ENCODE data around the gene HOXA5.

The HOXA5 gene

DNA sequence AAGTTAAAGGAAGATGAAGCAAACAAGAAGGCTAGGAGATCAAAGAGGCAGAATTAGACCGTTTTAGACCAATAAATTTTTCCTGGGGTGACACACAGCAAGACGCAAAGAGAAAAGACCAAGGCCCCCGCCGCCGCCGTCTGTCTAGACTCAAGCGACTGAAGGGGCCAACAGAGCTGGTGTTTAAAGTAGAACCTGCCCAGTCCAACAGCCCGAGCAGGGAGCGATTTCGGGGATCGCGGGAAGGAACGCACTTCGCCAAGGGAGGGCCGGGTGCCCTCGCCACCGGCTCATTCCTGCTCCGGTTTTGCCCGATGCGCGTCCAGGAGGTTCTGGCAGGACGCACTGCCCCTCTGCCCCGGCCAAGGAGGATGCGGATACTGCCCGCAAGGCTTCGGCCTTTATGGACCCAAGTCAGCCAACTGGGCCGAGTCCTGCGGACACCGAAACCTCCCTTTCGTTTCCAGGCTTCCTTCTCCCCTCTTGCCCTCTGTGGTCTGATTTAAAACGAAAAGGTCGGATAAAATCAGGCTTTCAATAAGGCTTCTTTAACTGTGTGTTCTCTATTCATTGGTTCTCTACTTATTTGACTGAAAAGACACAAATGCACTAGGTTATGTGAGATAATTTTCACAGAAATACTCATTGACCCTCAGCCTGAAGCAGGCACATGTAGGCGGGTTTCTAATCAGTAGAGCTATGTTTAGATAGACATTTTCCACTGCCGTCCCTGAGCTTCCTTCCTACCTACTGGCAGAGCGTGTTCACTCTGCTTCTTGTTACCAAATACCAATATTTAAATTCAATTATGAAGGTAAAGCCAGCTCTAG lies 15.2 kb upstream of the HOXA5 start:
- DNase-seq, result no peak

DNA sequence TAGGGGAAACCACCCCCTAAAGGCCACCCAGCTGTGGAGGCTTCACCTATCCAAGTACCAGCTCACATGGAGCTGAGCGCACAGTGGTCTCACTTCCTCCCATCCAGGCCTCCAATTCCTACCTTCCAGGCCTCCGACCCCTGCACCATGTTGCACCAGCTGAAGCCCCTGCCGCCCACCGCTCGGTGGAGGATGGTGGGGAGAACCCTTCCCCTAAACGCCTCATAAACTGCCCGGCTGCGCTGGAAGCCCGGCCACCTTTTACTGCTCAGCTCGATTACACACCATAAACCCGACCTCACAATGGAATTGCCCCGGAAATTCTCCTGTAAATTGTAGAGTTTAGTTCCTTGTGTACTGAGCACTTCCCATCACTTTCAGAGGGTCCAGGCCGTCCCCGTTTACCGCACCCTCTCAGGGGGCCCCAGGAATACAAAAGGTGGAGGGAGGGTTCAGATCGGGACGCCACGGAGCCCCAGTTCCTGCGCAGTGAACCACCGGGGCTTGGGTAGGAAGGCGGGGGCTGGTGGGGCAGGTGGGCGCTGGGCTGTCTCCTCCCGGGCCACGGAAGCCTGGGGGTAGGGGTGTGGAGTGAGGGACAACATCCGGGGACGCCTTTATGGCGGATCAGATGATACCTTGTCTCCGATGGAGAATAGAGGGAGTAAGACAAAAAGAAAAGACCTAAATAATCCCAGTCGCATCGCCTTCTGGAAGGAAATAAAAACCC lies 14.4 kb upstream of the HOXA5 start:
- DNase-seq, result no peak

DNA sequence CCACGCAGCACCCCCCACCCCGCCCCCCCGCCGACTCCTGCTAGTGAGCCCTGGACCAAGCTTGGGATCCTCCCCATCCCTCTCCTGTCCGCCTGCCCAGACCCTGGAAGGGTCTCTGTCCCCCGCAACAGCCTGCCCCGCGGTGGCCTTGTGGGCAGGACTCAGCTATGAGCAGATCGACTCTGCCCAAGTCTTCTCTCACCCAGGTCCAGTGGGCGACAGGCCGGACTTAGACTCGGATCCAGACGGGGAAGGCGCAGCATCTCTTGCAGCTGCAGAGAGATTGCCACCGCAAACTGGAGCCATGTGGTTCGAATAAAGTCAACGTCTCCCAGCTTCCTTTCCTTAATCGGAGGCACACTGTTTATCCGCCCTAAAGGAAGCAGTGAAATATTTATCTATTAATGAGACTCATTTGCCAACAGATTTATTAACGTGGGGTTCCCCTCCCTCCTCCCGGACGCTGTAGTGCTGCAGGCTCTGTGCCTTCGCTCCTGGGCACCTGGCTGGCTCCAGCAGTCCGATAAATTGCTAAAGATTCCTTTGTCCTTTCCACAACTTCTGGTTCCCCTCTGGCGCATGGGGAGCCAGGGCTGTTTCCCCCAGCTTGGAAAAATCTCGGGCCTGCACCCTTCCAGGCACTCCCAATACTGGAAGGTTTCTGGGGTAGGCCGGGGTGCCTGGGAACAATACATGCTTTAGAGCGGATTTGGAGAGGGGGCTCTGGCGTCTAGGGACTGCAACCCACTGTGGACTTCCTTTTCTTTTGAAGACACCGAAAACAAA lies 13.6 kb upstream of the HOXA5 start:
- DNase-seq, result no peak

DNA sequence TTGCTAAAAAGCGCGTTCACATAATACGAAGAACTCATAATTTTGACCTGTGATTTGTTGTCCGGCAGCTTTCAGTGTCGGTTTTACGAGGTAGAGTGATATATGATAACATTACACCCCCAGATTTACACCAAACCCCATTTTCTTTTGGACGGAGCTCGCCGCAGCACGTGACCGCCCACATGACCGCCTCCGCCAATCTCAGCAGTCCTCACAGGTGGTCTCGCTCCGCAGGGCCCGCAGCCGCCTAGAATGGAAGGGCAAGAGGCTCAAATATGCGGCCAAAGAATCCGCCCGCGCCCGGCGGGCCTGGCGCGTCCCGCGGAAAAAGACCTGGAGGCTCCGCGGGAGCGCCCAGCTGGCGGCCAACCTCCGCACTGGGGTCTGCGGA lies 13.0 kb upstream of the HOXA5 start, which contains the start of gene HOXA7:
HOXA7 (minus strand) TSS at position 168 of the 391 bp plus-strand sequence; CDS start at position 38, 130 bp downstream.
- DNase-seq, result no peak

DNA sequence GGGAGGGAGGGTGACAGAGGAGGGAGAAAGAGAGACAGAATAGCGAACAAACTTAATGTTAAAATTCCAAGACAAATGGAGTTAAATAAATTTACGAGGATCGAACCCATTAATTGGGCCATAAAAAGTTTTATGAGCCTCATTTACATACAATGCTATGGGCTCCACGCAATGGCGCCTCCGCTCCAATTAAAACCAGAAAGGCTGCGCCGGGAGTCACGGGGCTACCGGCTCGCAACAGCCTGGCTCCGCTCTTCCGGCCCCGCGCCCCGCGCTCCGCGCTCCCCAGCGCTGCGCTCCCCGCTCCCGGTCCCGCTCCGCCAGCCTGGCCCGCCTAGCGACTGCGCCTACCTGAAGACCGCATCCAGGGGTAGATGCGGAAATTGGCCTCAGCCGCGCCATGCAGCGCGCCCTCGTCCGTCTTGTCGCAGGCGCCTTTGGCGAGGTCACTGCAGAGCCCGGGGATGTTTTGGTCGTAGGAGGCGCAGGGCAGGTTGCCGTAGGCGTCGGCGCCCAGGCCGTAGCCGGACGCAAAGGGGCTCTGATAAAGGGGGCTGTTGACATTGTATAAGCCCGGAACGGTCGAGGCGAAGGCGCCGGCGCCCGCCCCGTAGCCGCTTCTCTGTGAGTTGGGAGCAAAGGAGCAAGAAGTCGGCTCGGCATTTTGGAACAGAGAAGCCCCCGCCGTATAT lies 12.5 kb upstream of the HOXA5 start:
- no peak for DNase-seq

DNA sequence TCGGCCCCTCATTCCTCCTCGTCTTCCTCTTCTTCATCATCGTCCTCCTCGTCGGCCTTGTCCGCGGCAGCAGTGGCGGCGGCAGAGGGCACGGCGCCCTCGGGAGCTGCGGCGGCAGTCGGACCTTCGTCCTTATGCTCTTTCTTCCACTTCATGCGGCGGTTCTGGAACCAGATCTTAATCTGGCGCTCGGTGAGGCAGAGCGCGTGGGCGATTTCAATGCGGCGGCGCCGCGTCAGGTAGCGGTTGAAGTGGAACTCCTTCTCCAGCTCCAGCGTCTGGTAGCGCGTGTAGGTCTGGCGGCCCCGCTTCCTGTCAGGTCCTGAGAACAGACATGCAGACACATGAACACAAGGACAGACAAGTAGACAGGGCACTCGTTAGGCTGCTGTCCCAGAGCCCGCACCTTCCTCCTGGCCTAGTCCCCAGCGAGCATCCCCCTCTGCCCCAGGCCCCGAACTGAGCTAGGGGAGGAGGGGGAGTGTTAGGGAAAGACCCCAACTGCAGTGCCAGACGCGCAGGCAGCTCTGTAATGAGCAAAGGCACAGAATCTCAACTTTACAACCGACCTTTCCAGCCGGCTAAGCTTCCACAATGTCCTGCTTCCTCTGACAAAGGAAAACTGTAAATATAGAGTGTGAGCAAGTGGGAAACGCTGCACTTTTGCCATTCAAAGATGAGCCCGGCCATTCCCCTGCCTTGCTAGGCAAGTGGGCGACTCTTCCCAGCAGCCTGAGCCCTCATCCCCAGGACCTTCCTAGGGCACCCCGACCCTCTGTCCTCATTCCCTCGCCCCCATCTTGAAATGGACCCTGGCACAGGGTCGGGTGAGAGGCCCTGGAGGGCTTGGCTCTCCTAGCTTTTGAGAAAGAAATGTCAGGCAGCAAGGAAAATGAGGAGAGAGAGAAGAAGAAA lies 11.7 kb upstream of the HOXA5 start:
- no peak for DNase-seq

DNA sequence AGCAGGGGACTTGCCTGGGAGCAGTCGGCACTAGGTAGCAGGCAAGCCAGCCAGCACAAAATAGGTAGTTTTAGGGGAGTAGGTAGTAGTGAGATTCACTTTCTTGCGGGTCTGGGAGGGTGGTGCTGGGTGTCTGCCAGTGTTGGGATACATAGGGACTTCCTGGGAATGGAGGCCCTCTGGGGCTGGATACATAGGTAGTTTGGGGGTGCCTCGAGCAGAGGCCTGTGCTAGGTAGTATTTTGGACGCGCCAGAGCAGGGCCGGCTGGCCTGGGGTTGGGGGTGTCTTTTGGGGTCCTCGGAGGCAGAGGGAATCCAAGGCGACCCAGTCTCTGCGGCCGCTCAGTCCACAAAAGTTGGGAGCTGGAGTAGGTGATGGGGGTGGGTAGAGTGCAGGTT lies 10.9 kb upstream of the HOXA5 start:
- no peak for DNase-seq

DNA sequence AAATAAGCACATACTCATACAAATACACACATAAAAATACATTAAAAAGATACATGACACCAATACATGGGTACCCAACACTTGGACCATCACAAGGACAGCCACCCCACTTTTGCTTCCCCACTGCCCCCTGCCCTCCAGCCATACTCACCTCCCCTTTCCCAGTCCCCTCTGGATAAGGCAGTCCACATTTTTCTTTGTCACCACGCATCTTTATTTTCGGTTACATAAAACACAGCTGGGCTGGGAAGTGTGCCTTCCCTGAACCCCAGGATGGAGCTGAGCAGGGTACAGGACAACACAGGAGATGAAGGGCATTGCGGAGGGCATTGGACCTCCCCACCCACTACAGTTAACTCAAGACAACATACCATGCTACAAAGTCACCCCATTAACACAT lies 10.0 kb upstream of the HOXA5 start:
- no peak for DNase-seq

DNA sequence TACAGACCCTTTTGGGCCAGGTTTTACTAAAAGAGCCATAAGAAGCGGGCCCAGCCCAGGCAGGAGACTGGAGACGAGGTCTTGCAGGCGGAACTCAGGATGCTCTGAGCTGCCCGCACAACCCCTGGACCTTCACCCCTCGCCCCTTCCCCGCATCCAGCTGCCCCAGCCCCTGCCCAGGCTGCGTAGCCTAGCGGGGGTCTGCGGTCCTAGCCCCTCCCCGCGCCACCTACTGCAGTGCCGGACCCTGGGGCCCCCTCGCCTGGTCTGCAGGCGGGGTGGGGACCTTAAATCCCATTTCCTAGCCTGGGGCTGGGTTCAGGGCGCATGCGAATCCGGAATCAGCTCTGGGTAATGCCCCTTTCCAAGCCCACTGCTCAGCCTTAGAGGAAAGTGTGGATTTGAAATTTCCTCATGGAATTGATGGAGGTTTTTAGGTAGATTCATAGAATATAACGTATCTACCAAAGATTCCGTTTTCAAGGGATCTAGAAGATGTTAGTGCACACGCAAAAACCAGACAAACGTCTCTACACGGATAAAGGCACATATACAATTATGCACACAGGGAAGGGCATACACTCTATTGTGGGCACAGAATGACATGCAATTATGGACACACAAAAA lies 9.4 kb upstream of the HOXA5 start:
- DNase-seq, result no peak

DNA sequence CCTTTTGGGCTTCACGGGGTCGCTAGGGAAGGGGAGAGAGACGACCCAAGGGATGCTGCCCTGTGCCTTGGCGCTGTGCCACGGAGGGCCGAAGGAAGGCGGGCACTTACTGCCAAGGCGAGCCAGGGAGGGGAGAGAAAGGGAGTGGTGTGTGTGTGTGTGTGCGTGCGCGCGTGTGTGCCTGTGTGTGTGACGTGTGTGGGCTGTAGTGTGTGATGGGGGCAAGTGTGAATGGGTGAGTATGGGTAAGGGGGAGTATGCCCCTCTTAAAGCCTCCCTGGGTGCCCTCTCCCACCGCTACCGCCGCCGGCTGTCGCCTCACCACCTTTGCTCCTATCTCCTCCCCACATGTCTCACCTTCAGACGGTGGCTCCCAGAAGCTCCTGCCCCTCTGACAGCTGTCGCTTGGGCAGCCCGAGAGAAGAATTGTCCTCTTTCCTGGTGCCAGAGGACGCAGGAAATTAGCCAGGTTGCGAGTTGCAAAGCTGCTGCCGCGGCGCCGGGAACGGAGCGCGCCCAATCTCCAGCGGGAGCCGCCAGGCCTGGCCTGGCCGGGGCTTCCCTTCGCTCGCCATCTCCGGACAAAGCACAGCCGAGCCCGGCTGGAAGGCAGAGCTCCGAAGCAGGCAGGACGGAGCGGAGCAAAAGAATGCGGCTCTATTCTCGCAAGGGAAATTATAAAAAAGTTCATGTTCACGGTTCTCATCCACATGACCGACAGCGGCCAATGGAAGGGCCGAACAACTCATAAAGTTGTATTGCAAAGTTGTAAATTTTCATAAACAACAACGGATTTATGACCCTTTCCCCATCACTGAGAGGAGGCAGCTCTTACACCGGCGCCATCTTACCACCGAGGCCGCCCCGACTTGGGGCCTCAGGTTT lies 8.7 kb upstream of the HOXA5 start, which contains the start of gene HOXA3:
HOXA3 (minus strand) TSS at position 653 of the 885 bp plus-strand sequence. CDS start 41,943 bp downstream, outside the sequence.
- DNase-seq, result no peak

DNA sequence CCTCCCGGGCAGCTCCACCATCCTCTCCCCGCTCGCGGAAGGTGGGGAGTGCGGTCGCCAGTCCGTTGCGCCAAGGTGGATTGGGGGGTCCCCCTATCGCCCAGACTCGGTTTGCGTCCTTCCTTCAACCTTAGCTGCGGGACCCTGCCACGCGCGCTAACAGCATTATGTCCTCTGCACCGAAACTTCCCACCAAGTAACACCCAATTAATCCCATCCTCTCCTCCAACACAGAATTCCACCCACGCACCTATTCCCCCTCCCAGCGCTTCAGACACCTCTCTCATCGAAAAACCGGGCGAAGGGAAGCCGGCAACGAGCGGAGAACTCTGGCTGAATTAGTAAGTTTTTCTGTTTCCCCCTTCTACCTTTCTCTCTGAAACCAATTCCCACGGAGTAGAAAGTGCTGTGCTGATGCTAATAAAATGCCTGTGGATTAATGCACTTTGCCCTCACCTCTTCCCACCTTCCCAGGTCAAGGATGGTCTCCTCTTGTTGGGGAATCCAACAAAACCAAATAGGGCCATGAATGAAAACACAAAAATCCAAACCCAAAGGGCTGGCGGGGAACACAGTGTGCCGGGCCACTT lies 8.0 kb upstream of the HOXA5 start:
- no peak for DNase-seq

DNA sequence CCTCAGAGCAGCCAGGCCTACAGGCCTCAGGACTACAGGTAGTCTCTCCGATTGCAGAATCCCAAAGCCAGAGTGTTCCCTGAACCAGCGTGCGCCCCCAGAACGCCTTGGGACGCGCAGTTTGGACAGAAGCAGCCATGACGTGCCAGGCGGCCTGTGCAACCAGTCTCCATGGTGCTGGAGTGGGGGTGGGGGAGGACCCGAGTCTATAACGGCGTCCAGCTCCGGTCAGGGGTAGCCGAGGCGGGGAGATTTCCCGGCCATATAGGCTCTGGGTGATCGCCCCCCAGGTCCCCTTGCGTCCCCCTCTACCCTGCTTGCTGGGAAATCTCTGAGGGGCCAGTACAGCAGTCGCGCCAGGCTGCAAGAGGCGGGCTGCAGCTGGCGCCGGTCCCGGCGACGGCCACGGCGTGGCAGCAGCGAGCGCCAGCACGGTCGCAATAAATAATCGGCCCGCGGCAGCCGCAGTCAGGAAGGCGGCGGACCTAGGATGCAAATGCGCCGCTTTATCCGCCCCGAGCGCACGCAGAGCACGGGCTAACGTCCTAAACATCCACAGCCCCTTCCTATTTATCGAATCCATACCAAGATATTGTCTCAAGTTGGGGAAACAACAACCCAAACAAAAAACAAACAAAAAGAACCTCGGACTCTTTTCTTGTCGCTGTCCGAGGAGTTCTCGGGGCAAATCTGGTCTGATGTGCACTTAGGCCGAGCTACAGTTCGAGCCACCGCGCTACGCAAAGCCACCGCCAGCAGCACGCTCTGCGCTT lies 7.3 kb upstream of the HOXA5 start:
- no peak for DNase-seq

DNA sequence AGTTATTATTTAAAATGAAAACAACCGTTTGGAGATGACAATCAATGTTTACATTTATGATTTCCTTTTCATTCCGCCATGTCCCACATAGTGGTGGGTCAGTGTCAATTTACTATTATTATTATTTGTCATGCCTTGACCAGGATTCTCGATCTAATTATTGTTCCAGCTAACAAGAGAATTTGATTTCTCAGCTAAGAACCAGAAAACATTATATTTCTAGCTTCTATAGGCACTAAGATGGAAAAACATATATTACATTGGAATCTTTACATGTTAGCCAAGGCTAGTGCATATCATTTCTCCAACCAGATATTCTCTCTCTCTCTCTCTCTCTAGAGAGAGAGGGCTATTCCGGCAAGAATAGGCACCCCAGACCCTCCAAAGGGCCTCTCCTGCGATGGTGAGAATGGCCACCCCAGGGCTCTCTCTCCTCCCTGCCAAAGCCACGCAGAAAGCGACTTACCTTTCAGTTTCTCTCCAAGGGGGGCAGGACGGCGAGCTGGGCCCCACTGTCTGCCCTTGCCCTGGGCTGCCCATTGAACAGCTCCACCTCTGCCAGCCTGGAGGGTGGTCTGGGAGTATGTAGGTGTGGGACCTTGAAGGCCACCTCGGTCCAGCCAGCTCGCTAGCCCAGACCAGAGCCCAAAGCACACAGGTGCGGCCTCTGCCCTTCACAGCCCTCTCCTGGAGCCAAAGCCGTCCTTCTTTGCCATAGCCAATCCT lies 6.5 kb upstream of the HOXA5 start:
- no peak for DNase-seq

DNA sequence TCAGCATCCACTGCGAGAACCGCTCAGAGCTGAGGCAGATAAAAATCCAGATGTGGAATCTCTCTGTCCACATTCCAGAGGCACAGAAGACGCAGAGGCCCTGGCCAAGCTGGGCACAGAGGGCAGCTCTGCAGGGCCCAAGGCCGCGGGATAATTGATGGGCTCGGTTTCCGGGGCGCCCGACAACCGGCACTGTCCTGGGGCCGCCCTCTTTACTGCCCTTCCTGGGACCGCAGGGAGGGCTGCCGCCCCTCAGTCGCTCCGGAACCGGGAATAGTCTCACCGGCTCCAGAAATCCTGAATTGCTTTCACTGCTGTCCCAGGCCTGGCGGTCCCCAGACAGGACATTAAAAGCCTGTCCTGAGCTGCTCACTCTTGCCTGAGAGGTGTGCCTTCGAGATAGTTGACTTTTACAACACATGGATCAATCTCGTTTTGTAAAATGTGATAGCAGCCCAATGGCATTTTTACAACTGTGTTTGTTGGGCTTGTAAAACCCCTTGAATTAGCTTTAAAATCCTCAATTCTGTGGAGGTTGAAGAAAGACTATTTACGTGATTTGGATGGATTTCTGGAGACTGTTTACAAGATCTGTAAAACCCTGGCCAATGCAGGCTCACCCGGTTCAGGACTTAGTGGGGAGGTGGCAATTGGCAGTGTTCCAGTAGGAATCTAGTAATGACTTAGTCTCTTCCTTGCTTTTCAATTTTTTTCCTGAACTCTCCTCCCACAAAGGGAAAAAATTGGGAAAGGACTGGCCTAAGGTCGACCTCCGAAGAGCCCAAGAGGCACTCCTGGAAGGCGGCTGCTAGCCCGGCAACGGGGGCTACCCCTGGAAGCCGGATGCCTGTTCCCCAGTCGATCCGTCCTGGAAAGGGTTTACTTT lies 5.5 kb upstream of the HOXA5 start:
- no peak for DNase-seq

DNA sequence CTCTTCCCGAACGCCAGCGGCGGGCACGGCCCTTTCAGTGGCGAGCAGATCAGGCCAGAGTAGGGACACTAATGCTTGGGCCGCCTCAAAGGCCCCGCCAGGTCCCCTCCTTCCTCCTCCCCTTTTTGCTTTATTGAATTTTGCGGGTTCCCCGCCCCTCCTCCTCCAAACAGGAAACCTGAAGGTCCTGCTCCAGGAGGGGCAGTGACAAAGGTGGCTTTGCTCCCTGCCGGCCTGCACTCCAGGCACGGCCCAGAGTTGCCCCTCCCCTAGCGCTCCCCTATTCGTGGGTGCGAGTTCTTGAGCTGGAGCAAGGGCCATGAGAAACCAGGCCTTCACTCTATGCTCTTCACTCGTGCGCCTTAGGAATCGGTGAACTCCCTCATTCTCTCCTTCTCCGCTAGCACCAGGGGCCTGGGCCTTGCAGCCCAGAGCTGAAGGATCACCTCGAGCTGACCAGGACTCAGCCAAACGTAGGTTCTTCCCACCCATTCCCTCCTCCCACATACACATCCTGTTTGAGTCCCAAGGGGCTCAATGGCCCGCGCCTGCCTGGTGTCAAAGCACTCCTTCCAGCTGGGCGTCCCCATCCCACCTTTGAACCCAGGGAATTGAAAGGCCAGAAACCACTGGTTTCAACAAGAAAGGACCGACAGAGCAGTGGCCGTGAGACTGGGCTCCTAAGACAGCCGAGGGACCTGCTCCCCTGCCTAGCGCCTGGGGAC lies 4.7 kb upstream of the HOXA5 start:
- DNase-seq, result no peak

All from NCI-H187 treated with DMSO at 0.1 percent for 48 hours (cell line).